ENCODE measurements around the gene DBNL.

Gene DBNL

GRCh38 chr7:44100458-44101302, 56.2 kb downstream of the DBNL start:
- no peak for DNase-seq

- DNase-seq: no peak
Measured at GRCh38 chr7:44101303-44101965, 56.9 kb downstream of the DBNL start.

DNA sequence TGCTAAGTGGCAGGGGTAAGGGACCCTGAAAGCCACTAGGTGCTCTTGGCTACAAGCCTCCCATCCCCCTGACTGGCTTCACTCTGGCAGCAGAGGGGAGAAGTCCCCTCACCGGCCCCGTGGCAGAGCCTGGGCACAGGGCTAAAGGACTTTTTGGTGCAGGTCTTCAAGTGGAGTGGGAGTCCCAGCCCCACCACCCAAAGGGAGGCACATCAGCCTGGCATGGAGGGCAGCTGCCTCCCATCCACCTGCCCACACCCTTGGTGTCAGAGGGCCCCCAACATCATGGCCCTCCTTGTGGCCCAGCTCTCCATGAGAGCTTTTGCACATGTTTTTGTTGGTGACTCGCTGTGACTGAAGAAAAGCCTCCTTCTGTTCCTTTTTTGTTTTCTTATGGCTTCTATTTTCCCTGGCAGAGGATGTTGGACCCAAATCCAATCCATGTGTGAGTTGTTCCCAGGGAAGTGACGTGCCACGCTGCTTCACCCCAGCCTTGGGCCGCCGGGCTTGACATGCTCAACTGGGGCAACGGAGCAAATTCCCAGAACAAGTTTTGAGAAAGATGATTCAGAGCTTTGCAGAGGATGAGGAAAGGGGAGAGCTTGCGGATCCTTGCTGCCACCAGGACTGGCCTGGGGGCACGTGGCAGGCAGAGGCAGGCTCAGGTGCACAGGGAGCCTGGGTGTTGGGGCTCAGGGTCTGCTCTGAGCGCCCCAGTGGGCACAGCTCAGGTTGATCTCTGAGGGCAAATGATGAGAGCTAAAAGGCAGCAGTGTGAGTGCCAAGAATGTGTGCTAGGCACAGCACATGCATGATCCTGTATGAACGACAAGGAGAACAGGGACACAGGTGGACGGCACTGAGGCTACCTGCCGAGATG, 57.7 kb downstream of the DBNL start:
- no peak for DNase-seq

DNA sequence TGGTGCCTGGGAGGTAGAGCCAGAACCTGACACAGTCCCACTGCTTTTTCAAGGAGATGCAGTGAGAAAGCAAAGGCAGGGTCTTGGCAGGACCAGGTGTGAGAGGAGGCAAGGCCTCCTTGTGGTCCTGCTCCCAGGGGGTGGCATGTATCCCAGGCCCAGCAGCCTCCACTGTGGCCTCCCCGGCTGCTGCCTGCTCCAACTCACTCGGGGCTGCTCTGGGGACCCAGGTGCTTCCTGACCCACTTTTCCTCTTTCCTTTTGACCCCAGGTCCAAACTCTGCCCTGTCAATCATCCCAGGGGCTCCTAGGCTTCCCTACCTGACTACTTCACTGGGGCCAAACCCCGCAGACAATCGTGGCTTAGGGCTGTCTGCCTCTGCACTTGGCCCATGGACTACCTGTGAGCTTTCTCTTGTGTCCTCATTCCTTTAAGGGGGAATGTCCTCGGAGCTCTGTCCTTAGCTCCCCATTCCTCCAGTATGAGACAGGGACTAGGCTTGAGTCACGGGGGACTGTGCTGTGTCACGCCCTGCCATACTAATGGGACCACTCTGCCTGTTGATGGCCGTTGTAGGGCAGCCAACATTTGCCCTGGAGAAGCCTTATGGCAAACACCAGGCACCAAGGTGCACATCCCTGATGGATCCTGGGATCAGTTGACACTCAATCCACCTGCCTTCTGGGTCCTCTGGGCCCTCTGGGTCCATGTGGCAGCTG, 58.5 kb downstream of the DBNL start:
- no peak for DNase-seq

DNA sequence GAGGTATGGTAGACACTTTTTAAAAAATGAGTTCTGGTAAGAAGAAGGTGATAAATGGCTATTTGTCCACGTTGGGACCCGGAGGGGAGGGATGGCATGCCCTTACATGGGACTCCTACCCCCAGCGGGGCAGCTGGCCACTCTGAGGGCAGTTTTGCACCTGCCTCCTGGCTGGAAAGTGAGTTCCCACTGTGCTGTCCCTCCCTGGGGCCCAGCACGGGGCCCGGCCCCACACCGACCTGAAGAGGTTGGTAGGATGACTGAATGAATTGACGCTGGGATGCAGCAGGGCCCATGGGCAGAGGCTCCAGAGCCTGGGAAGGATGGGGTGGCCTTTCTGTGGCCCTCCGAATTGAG, 59.0 kb downstream of the DBNL start:
- DNase-seq: no peak

GRCh38 chr7:44103923-44104859, 59.7 kb downstream of the DBNL start, which contains the start of gene AEBP1:
TSS of gene AEBP1 (plus strand) at chr7:44104345. CDS start at chr7:44104666, 321 bp downstream.
- DNase-seq: no peak

- no peak for DNase-seq
Measured at GRCh38 chr7:44104860-44105771, 60.6 kb downstream of the DBNL start.

- DNase-seq: no peak
Measured at GRCh38 chr7:44105832-44106231, 61.3 kb downstream of the DBNL start.

DNA sequence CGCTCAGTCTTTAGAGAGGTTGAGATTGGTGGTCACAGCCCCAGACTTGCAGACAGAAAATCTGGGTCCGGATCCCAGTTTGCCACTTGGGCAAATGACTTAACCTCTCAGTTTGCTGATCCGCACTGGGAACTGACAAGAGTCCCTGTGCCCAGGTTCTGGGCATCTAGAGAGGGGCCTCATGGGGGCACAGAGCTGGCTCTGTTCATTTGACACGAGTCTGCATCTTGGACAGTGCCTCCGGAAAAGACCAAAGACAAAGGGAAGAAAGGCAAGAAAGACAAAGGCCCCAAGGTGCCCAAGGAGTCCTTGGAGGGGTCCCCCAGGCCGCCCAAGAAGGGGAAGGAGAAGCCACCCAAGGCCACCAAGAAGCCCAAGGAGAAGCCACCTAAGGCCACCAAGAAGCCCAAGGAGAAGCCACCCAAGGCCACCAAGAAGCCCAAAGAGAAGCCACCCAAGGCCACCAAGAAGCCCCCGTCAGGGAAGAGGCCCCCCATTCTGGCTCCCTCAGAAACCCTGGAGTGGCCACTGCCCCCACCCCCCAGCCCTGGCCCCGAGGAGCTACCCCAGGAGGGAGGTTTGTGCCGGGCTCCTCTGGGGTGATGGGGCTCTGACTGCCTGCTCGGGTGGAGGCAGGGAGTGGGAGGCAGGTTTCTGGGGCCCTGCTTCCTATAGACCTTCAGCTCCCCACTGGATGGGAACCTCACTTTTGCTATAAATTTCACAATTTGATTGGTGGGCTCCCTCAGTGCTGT, 62.0 kb downstream of the DBNL start:
- DNase-seq: no peak

DNA sequence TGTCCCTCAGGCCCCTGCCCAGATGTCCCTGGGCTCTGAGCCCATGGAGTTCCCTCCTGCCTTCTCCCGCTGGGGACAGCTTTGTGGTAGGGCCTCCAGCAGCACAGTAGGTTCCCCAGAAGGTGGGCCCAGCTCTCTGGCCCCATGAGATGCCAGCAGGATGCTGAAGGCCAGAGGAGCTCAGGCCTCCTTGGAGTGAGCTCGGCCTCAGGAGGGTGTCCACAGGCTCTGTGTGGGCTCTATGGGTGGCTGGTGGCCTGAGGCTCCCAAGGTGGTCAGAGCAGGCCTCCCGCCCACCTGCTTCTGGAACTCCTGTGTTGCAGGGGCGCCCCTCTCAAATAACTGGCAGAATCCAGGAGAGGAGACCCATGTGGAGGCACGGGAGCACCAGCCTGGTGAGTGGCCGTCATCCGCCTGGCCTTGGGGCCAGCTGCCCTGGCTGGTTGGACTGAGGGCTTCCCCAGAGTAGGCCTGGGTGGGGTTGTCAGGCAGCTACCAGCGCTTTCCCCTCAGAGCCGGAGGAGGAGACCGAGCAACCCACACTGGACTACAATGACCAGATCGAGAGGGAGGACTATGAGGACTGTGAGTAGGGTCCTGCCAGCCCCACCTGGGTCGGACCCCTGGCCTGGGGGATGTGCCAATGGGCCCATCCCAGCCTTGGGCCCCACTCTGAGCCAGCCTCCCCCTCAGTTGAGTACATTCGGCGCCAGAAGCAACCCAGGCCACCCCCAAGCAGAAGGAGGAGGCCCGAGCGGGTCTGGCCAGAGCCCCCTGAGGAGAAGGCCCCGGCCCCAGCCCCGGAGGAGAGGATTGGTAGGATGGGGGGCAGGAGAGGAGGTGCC, 62.8 kb downstream of the DBNL start:
- no peak for DNase-seq

GRCh38 chr7:44107961-44108767, 63.7 kb downstream of the DBNL start:
- DNase-seq: no peak

- DNase-seq: no peak
Measured at GRCh38 chr7:44108768-44109750, 64.6 kb downstream of the DBNL start.

- DNase-seq: no peak
Measured at GRCh38 chr7:44109991-44110390, 65.5 kb downstream of the DBNL start.

- no peak for DNase-seq
Measured at GRCh38 chr7:44110719-44111635, 66.5 kb downstream of the DBNL start.

Data from NCI-H510A treated with DMSO at 0.1 percent for 48 hours (cell line).